RWPE1 (cell line): Measurements from ENCODE around the gene NINJ1.

ENCODE experiments used
- CTCF ChIA-PET: fragments of 350-600 bp; sonication (Branson Sonifier 250); formaldehyde crosslinking; extraction: SDS; loops from one replicate; lab custom pipeline; 2021; lab: Yijun Ruan, JAX
- POLR2A ChIA-PET: fragments of 400-600 bp; formaldehyde crosslinking; extraction: SDS; loops from one replicate; lab custom pipeline; 2020; ENCODE audit warnings: antibody characterized with exemption; ENCODE audit not compliant: low non-redundant PET; lab: Yijun Ruan, JAX
- DNase-seq: peaks from one replicate; pipeline ENCODE4 v3.0.0; 2012; ENCODE audit warnings: low spot score
- H3K27ac ChIP-seq: fragments of 450-650 bp; 2 replicates; pipeline ENCODE4 v1.5.1; 2017
- TF ChIP-seq, protein P1 (sequence below): fragments of 450-650 bp; conservative IDR thresholded peaks from 2 replicates; pipeline ENCODE4 v1.5.1; 2017; ENCODE audit warnings: low read depth, mild to moderate bottlenecking

The NINJ1 gene

DNA sequence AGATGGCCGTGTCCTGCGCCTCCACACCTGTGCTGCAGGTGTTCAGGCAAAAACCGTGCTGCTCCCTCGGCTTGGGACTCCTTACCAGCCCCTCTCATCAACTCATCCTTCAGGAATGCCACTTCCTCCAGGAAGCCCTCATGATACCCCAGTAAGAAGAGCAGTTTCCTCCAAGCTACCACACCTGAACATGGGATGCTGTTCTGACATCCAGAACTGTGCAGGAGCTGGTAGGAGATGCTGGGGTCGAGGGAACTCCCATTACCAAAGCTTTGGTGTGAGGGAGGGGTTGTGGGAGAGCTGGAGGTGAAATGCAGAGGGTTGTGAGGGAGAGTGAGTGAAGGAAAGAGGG, 19.1 kb downstream of the NINJ1 start:
- H3K27ac ChIP-seq, result peak overlapping the region; percentile 68
- TF ChIP-seq, protein P1, sequence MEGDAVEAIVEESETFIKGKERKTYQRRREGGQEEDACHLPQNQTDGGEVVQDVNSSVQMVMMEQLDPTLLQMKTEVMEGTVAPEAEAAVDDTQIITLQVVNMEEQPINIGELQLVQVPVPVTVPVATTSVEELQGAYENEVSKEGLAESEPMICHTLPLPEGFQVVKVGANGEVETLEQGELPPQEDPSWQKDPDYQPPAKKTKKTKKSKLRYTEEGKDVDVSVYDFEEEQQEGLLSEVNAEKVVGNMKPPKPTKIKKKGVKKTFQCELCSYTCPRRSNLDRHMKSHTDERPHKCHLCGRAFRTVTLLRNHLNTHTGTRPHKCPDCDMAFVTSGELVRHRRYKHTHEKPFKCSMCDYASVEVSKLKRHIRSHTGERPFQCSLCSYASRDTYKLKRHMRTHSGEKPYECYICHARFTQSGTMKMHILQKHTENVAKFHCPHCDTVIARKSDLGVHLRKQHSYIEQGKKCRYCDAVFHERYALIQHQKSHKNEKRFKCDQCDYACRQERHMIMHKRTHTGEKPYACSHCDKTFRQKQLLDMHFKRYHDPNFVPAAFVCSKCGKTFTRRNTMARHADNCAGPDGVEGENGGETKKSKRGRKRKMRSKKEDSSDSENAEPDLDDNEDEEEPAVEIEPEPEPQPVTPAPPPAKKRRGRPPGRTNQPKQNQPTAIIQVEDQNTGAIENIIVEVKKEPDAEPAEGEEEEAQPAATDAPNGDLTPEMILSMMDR, result no peak
- CTCF ChIA-PET, result interaction anchor here (0.6 kb wide), 1 partner anchor 984 kb away, joined by 3 read pairs; no protein-coding TSS in a partner anchor
- POLR2A ChIA-PET, result interaction anchor here (0.7 kb wide), 1 partner anchor 9 kb away, joined by 7 read pairs; no protein-coding TSS in a partner anchor
- DNase-seq, result no peak

DNA sequence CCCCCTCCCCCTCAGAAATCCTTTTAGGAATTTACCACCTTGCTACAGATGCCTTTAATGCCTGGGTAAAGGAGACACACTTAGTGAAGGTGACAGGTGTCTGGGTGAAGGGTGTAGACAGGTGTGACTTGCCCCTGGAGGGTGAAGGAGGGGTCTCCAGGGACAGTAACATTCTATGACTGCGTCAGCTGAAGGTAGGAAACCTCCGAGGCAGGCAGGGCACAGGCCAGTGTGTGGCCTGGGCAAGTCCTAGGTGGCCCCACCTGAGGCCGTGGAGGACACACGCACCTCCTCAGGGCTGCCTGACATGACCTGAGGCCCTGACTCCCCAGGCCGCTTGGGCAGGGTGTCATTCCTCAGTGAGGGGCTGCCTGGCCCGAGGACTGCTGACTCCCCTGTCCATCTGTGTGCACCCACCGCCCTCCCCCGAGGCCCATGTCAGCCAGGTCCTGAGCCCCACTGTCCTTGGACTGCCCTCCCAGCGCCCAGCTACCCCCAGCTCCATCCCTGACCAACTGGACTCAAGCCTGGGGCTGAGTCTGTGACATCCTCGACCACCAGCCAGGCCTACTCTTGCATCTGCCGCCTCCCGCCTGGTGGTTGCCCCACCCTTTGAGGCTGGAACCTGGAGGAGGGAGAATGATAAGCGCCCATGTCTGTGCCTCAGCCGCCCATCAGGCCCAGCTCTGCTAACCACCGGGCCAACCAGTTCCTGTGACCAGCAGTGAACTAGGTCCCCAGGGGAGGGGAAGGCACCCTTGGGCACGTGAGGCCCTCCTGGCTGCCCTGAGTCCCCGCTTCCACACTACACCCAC, 19.7 kb downstream of the NINJ1 start:
- no peak for DNase-seq
- TF ChIP-seq, protein P1, result no peak
- peak overlapping the region; percentile 68 for H3K27ac ChIP-seq
- POLR2A ChIA-PET, result interaction anchor here (0.7 kb wide), 1 partner anchor 9 kb away, joined by 7 read pairs; no protein-coding TSS in a partner anchor
- CTCF ChIA-PET, result interaction anchor here (0.6 kb wide), 1 partner anchor 985 kb away, joined by 3 read pairs; no protein-coding TSS in a partner anchor

DNA sequence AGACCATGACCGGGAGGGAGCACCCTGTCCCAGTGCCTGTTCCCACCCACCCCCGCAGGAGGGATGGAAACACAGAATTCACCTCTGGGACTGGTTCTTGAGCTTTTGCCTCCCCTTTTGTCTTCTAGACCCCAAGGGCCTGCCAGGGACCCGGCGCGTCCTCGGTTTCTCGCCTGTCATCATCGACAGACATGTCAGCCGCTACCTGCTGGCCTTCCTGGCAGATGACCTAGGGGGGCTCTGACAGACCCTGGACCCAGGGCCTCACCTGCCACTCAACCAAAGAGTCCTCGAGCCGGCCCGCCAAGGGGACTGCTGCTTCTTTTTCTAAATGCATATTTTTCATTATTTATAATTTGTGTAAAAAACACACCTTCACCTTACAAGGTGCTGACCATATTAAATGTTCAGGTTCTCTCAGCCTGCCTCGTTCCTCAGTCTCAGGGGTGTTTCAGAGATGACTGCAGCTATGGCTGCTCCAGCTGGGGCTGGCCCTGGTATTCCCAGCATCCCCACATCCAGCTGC, 21.1 kb downstream of the NINJ1 start:
- ChIA-PET CTCF (interaction anchor here (0.5 to 1.0 kb wide), 2 partner anchors 14 to 192 kb away, joined by 3 to 4 read pairs; no protein-coding TSS in a partner anchor), POLR2A (interaction anchor here (0.6 kb wide), 1 partner anchor 22 kb away, joined by 3 read pairs; no protein-coding TSS in a partner anchor)
- DNase-seq, result no peak
- peak overlapping the region; percentile 68 for H3K27ac ChIP-seq
- TF ChIP-seq, protein P1, result no peak

DNA sequence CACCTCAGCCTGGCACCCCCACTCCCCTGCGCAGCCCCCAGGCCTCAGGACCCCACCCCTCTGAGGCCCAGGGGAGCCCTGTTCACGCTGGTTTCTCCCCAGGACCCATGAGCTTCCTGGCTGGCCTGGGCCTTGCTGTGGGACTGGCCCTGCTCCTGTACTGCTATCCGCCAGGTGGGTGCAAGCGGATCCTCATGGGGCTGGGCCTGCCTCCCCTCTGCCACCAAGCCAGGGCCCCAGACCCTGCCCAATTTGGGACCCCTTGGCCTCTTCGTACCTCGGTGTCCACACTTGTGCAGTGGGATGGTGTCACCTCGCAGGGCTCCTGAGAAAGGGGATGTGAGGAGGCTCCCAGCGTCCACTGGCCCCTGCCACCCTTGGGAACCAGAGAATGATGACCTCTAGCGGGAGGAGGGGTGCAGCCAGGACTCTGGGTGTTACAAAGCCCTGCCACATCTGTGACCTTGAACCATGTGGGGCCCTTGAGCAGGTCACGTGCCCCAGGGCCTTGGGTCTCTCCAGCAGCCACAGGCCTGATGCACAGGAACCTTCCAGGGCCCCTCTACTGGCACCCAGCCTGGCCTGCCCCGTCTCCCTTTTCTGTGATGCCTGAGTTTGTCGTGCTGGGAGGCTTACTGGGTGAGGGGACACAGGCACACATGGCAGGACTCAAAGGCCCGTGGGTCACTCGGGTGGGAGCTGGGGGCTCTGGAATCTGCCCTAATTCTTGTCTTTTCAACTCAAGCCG, 21.8 kb downstream of the NINJ1 start:
- no peak for DNase-seq
- POLR2A ChIA-PET, result interaction anchor here (1.0 kb wide), 1 partner anchor 21 kb away, joined by 3 read pairs; the partner anchor contains the start of gene NINJ1
- CTCF ChIA-PET, result interaction anchor here (0.5 to 1.0 kb wide), 2 partner anchors 14 to 193 kb away, joined by 3 to 4 read pairs; no protein-coding TSS in a partner anchor
- peak overlapping the region; percentile 68 for H3K27ac ChIP-seq
- TF ChIP-seq, protein P1, result no peak

DNA sequence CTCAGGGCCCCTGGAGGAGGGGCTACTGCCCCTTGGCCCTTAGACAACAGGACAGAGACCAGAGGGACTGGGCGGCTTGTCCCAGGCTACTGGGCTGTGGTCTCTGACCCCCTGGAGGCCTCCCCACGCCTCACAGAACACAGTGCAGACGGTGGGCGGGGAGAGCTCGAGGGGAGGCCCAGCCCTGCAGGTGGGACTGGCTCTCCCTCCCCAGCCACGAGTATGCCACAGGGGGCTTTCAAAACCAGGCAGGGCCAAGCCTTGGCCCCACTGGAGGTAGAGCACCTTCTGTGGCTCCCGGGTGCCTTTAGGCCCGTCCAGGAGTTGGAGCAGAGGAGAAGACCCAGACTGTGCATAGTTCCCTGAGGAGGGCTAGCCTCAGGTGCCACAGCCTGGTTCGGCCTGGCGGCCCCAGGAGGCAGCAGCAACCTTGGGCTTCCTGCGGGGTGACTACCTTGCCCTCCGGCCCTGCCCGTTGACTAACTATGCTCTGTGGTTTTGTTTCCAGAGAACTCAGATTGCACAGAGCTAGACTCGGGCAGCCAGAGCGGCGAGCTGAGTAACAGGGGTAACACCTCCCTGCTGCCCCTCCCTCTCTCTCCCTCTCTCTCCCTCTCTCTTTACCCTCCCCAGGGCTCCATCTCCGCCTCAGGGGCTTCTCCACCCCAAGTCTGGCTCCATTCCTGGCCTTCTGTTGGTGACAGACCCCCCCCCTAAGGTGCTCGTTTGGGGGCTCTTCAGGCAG, 22.5 kb downstream of the NINJ1 start:
- CTCF ChIA-PET, result interaction anchor here (0.6 to 1.0 kb wide), 4 partner anchors 8 to 220 kb away, joined by 3 read pairs; no protein-coding TSS in a partner anchor
- DNase-seq, result peak; percentile 89
- POLR2A ChIA-PET, result interaction anchor here (0.5 to 1.0 kb wide), 2 partner anchors 22 to 38 kb away, joined by 3 read pairs; partner anchors contain the start of gene NINJ1
- peak overlapping the region; percentile 68 for H3K27ac ChIP-seq
- TF ChIP-seq, protein P1, result no peak
